Placental epithelial cell (primary cell): ENCODE results near the gene SUCO. TPM values are rescaled to one million over a fixed set of nuclear protein-coding genes. Genes with fewer than 3 reads are reported as not detected.

Experiments used
- small RNA-seq: library from RNA; depleted of rRNA; stranded (forward); fragments of <200 nt; gene quantifications from one replicate; pipeline ENCODE3, GENCODE V24; 2012
- total RNA-seq: library from RNA; depleted of rRNA; stranded (reverse); fragments of >200 nt; gene quantifications from 2 replicates; pipeline ENCODE4 v1.2.3, GENCODE V29; 2012

SUCO gene, protein sequence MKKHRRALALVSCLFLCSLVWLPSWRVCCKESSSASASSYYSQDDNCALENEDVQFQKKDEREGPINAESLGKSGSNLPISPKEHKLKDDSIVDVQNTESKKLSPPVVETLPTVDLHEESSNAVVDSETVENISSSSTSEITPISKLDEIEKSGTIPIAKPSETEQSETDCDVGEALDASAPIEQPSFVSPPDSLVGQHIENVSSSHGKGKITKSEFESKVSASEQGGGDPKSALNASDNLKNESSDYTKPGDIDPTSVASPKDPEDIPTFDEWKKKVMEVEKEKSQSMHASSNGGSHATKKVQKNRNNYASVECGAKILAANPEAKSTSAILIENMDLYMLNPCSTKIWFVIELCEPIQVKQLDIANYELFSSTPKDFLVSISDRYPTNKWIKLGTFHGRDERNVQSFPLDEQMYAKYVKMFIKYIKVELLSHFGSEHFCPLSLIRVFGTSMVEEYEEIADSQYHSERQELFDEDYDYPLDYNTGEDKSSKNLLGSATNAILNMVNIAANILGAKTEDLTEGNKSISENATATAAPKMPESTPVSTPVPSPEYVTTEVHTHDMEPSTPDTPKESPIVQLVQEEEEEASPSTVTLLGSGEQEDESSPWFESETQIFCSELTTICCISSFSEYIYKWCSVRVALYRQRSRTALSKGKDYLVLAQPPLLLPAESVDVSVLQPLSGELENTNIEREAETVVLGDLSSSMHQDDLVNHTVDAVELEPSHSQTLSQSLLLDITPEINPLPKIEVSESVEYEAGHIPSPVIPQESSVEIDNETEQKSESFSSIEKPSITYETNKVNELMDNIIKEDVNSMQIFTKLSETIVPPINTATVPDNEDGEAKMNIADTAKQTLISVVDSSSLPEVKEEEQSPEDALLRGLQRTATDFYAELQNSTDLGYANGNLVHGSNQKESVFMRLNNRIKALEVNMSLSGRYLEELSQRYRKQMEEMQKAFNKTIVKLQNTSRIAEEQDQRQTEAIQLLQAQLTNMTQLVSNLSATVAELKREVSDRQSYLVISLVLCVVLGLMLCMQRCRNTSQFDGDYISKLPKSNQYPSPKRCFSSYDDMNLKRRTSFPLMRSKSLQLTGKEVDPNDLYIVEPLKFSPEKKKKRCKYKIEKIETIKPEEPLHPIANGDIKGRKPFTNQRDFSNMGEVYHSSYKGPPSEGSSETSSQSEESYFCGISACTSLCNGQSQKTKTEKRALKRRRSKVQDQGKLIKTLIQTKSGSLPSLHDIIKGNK (N-terminal part only)
- 180 and 207 TPM in 2 replicates for total RNA-seq

DNA sequence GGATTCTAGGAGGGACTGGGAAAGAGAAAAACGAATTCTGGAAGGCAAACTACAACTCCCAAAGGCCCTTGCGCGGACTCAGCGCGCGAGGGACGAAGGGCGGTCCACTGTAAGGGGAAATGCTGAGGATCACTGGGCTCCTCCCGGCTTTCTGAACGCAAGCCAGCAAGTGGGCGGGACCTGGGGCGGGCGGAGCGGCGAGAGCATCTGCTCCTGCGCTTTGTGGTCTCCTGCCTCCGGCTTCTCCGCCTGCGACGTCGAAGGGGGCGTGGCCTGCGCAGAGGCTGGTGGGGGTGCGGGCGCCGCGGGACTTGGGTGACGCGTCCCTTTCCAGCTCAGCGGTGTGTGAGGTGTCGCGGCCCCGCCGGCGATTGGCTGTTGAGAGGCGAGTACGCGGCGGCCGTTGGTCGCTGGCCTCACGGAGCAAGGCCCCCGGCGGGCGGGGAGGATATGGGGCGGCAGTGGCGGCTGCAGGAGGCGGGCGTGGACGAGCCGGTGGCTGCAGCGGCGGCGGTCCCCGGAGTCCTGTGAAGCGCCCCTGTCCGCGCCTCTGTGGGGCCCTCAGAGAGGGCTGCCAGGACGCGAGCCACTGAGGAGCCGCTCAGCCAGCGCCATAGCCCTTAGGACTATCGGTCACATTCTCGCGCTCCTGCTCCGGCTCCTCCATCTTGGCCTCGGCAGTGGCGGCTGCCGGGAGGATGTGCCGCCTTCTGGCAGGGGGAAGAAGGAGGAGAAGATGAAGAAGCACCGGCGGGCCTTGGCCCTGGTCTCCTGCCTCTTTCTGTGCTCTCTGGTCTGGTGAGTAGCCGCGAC lies at the start of gene SUCO:
Gene SUCO, plus strand, starts transcription at position 451 of the 813 bp plus-strand sequence. Its CDS starts 286 bp downstream, at position 737.

DNA sequence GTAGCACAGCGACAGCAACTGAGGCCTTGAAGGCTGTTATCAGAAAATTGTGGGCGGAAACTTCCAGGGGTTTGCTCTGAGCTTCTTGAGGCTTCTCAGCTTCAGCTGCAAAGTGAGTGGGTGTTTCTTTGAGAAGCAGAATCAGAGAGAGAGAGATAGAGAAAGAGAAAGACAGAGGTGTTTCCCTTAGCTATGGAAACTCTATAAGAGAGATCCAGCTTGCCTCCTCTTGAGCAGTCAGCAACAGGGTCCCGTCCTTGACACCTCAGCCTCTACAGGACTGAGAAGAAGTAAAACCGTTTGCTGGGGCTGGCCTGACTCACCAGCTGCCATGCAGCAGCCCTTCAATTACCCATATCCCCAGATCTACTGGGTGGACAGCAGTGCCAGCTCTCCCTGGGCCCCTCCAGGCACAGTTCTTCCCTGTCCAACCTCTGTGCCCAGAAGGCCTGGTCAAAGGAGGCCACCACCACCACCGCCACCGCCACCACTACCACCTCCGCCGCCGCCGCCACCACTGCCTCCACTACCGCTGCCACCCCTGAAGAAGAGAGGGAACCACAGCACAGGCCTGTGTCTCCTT lies 126.0 kb downstream of the SUCO start, which contains the start of gene FASLG:
Gene FASLG, plus strand, starts transcription at position 233 of the 583 bp plus-strand sequence. Its CDS starts 99 bp downstream, at position 332.

Small RNA genes within 50 kb of the gene (small RNA-seq; reads per million reads assigned to genes)
- gene RNU6-693P: not detected

Other genes starting within 250 kb of the SUCO start
- gene C1orf105, start 112.5 kb upstream of the SUCO start, total RNA-seq: not detected in 2 replicates
- 31.8 and 35.3 TPM in 2 replicates for gene PIGC, start 89.1 kb upstream of the SUCO start, total RNA-seq
- not detected in 2 replicates for gene FASLG, start 126.0 kb downstream of the SUCO start, total RNA-seq